T-helper 2 cell (primary cell): ENCODE data around the gene ATPAF2.

ENCODE experiments used
- DNase-seq, 5 experiments: peaks; one replicate each; pipeline versions ENCODE4 v3.0.0 to v3.0.0-alpha.2; 2012 to 2022
- total RNA-seq, 2 donors: gene quantifications; one replicate each; lab custom pipeline; 2026; lab: John Stamatoyannopoulos, UW

Gene ATPAF2
- 14.3 to 16.2 reads per million in 2 donors for total RNA-seq

GRCh38 chr17:18038861-18039534 is at the start of gene ATPAF2, which contains the start of gene GID4:
Gene ATPAF2 (minus strand): TSS chr17:18039168. CDS start chr17:18039013, 155 bp downstream.
Gene GID4 (plus strand): TSS chr17:18039408. CDS start chr17:18039465, 57 bp downstream.
- peak; percentile 99 to 100 (median 100) for DNase-seq

GRCh38 chr17:18087610-18088491 is 48.9 kb upstream of the ATPAF2 start, which contains the start of gene DRG2:
Gene DRG2 (plus strand): TSS chr17:18087948. CDS start chr17:18088024, 76 bp downstream.
- peak; percentile 69 to 91 (median 81) for DNase-seq

- no peak for DNase-seq
These were observed 45.3 kb upstream of the ATPAF2 start for GRCh38 chr17:18084256-18084655.

- DNase-seq: no peak
These were observed 40.6 kb upstream of the ATPAF2 start for GRCh38 chr17:18079543-18079942.

- DNase-seq: no peak
These were observed 38.0 kb upstream of the ATPAF2 start for GRCh38 chr17:18076936-18077335.

- DNase-seq: no peak
These were observed 35.8 kb upstream of the ATPAF2 start for GRCh38 chr17:18074566-18075272.

- peak in 1 of 5 experiments; percentile 11 for DNase-seq
These were observed 32.8 kb upstream of the ATPAF2 start for GRCh38 chr17:18071751-18072150.

- DNase-seq: peak in 1 of 5 experiments; percentile 9
These were observed 31.9 kb upstream of the ATPAF2 start for GRCh38 chr17:18070861-18071340.

- no peak for DNase-seq
These were observed 30.1 kb upstream of the ATPAF2 start for GRCh38 chr17:18069101-18069500.

- DNase-seq: no peak
These were observed 27.9 kb upstream of the ATPAF2 start for GRCh38 chr17:18066866-18067265.

- no peak for DNase-seq
These were observed 26.6 kb upstream of the ATPAF2 start for GRCh38 chr17:18065546-18065945.

- DNase-seq: no peak
These were observed 25.1 kb upstream of the ATPAF2 start for GRCh38 chr17:18064053-18064452.

GRCh38 chr17:18059283-18059682 is 20.3 kb upstream of the ATPAF2 start:
- no peak for DNase-seq

GRCh38 chr17:18056214-18056613 is 17.2 kb upstream of the ATPAF2 start:
- DNase-seq: no peak

GRCh38 chr17:18055597-18055996 is 16.6 kb upstream of the ATPAF2 start:
- no peak for DNase-seq

- DNase-seq: no peak
These were observed 6.9 kb upstream of the ATPAF2 start for GRCh38 chr17:18045691-18046350.

- DNase-seq: no peak
These were observed 5.6 kb upstream of the ATPAF2 start for GRCh38 chr17:18044609-18045008.

- DNase-seq: peak in 1 of 5 experiments; percentile 14
These were observed 4.5 kb upstream of the ATPAF2 start for GRCh38 chr17:18043491-18043890.

GRCh38 chr17:18042983-18043382 is 4.0 kb upstream of the ATPAF2 start:
- no peak for DNase-seq

- no peak for DNase-seq
These were observed 2.8 kb upstream of the ATPAF2 start for GRCh38 chr17:18041776-18042175.

GRCh38 chr17:18040261-18040858 is 1.4 kb upstream of the ATPAF2 start:
- no peak for DNase-seq
